ENCODE measurements around the gene OPCML. TPM values are rescaled to one million over a fixed set of nuclear protein-coding genes. Genes with fewer than 3 reads are reported as not detected.

Gene OPCML
- total and polyA plus RNA-seq, 2 of the 13 experiments (the other 11 are each of a cell fraction or from before 2014, with no cell fraction given) = not detected

- Histone ChIP-seq H3K4me1 (ENCODE audit: insufficient read depth, low read length) (no peaks in the 10 kb centered on the region), H3K9me3 (ENCODE audit: low read length) (no peaks in the 10 kb centered on the region), H3K27me3 (ENCODE audit: control insufficient read depth in 1 of 2, insufficient read depth in 2 of 2, low read length in 2 of 2) (no peaks in the 10 kb centered on the region), H4K20me1 (ENCODE audit: insufficient read depth, low read length) (no peaks in the 10 kb centered on the region), H3K36me3 (replicated peaks in 1 of 2; ENCODE audit: control insufficient read depth in 1 of 2, insufficient read depth in 2 of 2, low read length in 2 of 2) (no peaks in the 10 kb centered on the region), H2AFZ (ENCODE audit: low read length) (no peak overlapping the region), H3K9ac (ENCODE audit: insufficient read depth, low read depth, low read length) (no peak overlapping the region), H3K4me3 (replicated peaks in 1 of 3; ENCODE audit: insufficient read depth in 1 of 3, low read depth in 2 of 3, low read length in 3 of 3) (no peak overlapping the region), H3K4me2 (ENCODE audit: low read depth, low read length) (no peak overlapping the region), H3K27ac (ENCODE audit: extremely low read length, insufficient read depth, low read length) (no peak overlapping the region), H3K79me2 (ENCODE audit: insufficient read depth, low read length) (no peaks in the 10 kb centered on the region)
- DNase-seq (ENCODE audit: low spot score) (no peak), FAIRE-seq (no peak), ATAC-seq (no peak)
- TF ChIP-seq ZNF503 (CRISPR knock-in tag; IDR thresholded peaks at IDR 0.05) = no peak
- no peak for TF ChIP-seq SOX13 (IDR thresholded peaks at IDR 0.05)
- TF ChIP-seq SOX13 (CRISPR knock-in tag; conservative IDR thresholded peaks at IDR 0.05 in 1 of 2, IDR thresholded peaks at IDR 0.05 in 1 of 2) = no peak
- no peak for TF ChIP-seq ZFP41 (CRISPR knock-in tag; IDR thresholded peaks at IDR 0.05; ENCODE audit: borderline replicate concordance)
- TF ChIP-seq GMEB1 (CRISPR knock-in tag; IDR thresholded peaks at IDR 0.05; ENCODE audit: borderline replicate concordance) = no peak
- in situ Hi-C loops (cut with HindIII; ENCODE audit: extremely low pct_ligation_motif_present, low pct_unique_long_range_greater_than_20kb) = no loop called here
- WGBS (ENCODE audit: low lambda C conversion rate) = 0% methylated on average over 2 of the region's 2 CpGs
- BruUV-seq (replicated peaks) = no TSS peak
- ChIA-PET POLR2A (no interaction called here), CTCF (ENCODE audit: low intra/inter-chr PET ratio, low total read pairs) (no interaction called here)
- intact Hi-C loops (cut with micrococcal nuclease; ENCODE audit: unreplicated experiment) = no loop called here
These were observed 193.7 kb downstream of the OPCML start for GRCh38 chr11:133338588-133338987.

All from HepG2 (cell line).